OCI-LY3 (cell line): Measurements from ENCODE around the gene PLEKHG3.

Experiments used
- CTCF ChIP-seq: fragments of 200-600, 300-600 bp; sonication (generic); IDR thresholded peaks from 2 replicates; pipeline ENCODE4 v1.5.1; 2014; ENCODE audit warnings: antibody characterized with exemption, low read length, low read depth
- EZH2phosphoT487 ChIP-seq: fragments of 200-600 bp; shearing (Covaris generic); IDR thresholded peaks from 2 replicates; pipeline ENCODE4 v1.6.1; 2018; ENCODE audit warnings: antibody characterized with exemption, mixed run types, low read depth

- TF ChIP-seq CTCF: no peak
- TF ChIP-seq EZH2phosphoT487: no peak
Observed at GRCh38 chr14:64680714-64681065, 23.5 kb upstream of the PLEKHG3 start.
